GM19025 (cell line): ENCODE data around the gene C12orf57.

Experiments
- ATAC-seq: cut with Tn5 transposase; IDR thresholded peaks from one replicate; pipeline ENCODE4 v1.9.1; 2021; ENCODE audit warnings: mild to moderate bottlenecking, low read depth, moderate library complexity; ENCODE audit not compliant: unreplicated experiment

C12orf57 gene

GRCh38 chr12:6936636-6937480 is 7.0 kb upstream of the C12orf57 start:
- ATAC-seq, result no peak

GRCh38 chr12:6937481-6938352 is 6.1 kb upstream of the C12orf57 start:
- peak; percentile 96 for ATAC-seq

- no peak for ATAC-seq
Measured at GRCh38 chr12:6938353-6939190, 5.2 kb upstream of the C12orf57 start.

GRCh38 chr12:6939191-6939540 is 4.7 kb upstream of the C12orf57 start:
- no peak for ATAC-seq

GRCh38 chr12:6941267-6941666 is 2.6 kb upstream of the C12orf57 start:
- no peak for ATAC-seq

GRCh38 chr12:6941782-6942181 is 2.0 kb upstream of the C12orf57 start:
- no peak for ATAC-seq

GRCh38 chr12:6942331-6942665 is 1.5 kb upstream of the C12orf57 start:
- no peak for ATAC-seq

- ATAC-seq, result peak; percentile 12
Measured at GRCh38 chr12:6943389-6943721, 467 bp upstream of the C12orf57 start.

- ATAC-seq, result peak; percentile 25
Measured at GRCh38 chr12:6944381-6945186, 762 bp downstream of the C12orf57 start.

- no peak for ATAC-seq
Measured at GRCh38 chr12:6945613-6946012, 1.8 kb downstream of the C12orf57 start.

GRCh38 chr12:6946033-6946919 is 2.5 kb downstream of the C12orf57 start:
- ATAC-seq, result peak; percentile 26

GRCh38 chr12:6946920-6947374 is 3.1 kb downstream of the C12orf57 start:
- ATAC-seq, result no peak

GRCh38 chr12:6947615-6948014 is 3.8 kb downstream of the C12orf57 start:
- no peak for ATAC-seq

GRCh38 chr12:6948873-6949594 is 5.2 kb downstream of the C12orf57 start:
- ATAC-seq, result no peak

- no peak for ATAC-seq
Measured at GRCh38 chr12:6950401-6950801, 6.6 kb downstream of the C12orf57 start.

- ATAC-seq, result peak; percentile 18
Measured at GRCh38 chr12:6950811-6951540, 7.2 kb downstream of the C12orf57 start, which contains the start of gene PTPN6. PTPN6 (plus strand) TSS chr12:6951356; CDS start chr12:6951513, 157 bp downstream.

- no peak for ATAC-seq
Measured at GRCh38 chr12:6951551-6952120, 7.8 kb downstream of the C12orf57 start.
